Measurements from ENCODE around the gene CRYBG1.

DNA sequence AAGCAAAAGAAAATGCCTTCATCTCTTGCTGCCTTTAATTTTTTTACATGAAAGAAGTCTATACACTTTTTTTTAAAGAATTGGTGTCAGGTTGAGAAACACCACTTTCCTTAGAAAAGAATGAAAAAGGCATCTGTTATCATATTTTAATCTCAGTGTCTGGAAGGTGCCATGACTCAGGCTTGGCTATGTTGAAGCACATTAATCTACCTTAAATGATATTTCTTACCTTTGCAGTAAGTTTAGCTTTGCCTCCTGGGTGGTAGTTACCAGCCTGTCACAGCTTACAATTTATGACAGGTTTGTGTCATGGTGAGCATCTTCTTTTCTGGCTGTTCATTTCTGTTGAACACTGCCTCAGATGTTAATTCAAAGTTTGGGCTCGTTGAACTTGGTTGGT is 173.5 kb downstream of the CRYBG1 start:
- TF ChIP-seq POLR2A (IDR thresholded peaks at IDR 0.05): no peak
- TF ChIP-seq, protein P1, sequence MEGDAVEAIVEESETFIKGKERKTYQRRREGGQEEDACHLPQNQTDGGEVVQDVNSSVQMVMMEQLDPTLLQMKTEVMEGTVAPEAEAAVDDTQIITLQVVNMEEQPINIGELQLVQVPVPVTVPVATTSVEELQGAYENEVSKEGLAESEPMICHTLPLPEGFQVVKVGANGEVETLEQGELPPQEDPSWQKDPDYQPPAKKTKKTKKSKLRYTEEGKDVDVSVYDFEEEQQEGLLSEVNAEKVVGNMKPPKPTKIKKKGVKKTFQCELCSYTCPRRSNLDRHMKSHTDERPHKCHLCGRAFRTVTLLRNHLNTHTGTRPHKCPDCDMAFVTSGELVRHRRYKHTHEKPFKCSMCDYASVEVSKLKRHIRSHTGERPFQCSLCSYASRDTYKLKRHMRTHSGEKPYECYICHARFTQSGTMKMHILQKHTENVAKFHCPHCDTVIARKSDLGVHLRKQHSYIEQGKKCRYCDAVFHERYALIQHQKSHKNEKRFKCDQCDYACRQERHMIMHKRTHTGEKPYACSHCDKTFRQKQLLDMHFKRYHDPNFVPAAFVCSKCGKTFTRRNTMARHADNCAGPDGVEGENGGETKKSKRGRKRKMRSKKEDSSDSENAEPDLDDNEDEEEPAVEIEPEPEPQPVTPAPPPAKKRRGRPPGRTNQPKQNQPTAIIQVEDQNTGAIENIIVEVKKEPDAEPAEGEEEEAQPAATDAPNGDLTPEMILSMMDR (IDR thresholded peaks at IDR 0.05): no peak
